Bone marrow (tissue), 2 donors: ENCODE measurements around the gene SEPTIN11.
"Not testable (repeated sequence)": the region's sequence is repeated elsewhere in the genome, so short reads cannot be mapped to it uniquely, and the experiment has no call there.

Experiments used
- DNase-seq, 2 donors: peaks; one replicate each; lab custom pipeline; 2025; lab: John Stamatoyannopoulos, UW

SEPTIN11 gene

DNA sequence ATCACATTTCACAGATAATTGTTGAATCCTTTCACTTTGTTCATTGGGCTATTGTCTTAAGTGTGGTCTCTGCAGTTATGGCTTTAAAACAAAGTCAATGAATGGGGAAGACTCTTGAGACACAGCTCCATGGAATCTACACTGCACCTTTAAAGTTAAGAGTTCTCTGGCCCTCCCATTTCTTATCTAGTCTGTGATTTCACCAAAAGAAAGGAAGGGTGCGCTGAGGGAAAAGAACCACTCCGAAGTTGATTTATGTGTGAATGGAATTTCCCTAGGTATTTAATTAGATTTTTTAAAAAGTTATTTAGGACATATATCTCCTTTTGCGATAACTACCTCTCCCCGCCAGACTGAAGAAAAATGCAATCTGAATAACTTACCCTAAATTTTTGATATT is 2.5 kb downstream of the SEPTIN11 start:
- no peak for DNase-seq

DNA sequence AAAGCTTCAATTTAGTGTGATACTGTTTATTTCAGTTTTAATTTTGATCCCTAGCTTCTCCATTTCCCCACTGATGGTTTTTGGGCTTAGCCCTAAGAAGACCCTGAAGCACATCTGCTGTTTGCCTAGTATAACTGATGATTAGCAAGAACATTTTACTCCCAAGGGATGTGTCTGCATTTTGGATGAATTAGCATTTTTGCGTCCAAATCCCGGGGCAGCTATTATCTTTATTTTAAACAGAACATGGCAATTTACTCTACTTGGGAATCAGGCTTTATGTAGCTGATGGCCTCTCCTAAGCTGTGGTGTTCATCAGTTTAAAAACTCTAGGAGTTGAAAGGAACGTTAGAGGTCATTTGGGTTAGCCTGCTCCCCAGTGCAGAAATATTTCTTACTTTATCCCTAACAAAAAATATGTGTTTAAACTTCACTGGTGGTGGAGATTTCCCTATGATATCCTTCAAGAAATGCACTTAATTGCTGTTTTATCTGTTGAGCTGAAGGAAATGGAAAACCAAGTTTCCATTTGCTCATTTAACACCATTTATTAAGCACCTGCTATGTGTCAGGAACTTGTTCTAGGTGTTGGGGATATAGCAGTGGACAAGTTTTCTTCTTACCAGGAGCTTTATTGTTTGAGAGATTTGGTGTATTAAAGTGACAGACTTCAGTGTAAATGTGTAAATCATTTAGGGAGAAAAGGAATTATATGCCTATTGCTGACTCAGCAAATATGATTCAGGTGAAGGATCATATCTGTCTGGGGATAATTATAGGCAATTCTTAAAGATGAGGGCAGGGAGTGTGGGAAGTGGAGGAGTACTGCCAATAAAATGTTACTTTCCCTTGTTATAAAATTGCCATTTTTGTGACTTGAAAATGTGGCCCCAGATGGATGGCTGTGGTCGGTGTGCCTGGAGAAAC is 3.4 kb downstream of the SEPTIN11 start:
- no peak for DNase-seq

DNA sequence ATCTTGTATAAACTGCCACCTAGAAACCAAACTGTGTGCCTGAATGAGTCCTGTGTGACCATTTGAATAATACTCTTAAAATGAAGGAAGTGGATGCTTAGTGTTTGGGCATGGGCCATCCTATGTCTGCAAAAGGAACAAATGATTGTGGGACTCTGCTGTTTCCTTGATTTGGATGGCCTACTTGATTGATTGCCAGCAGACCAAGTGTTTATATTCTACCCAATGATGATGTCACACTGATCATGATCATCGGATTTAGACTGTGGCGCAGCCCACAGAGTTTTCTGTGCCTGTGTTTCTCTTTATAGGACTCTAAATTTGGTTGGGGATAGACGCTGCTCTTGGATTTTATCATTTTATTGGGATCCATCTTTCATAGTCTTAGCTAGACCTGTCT is 4.4 kb downstream of the SEPTIN11 start:
- no peak for DNase-seq

DNA sequence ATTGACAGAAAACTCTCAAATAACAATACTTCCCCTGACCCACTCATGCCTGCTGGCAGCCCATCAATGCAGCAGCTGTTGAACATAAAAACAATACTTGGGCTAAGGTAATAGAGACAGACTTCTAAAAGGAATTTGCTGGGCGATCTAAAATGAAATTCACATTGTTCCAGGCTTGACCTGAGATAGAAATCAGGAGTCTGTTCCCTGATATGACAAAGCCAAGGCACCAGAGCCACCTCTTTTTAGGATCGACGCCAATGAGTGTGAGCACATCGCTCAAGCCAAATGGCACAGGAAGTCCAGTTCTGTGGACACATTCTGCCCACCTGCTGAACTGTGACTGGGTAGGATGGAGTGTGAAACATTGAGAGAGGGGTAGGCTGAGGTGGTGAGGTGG is 4.9 kb downstream of the SEPTIN11 start:
- no peak for DNase-seq

DNA sequence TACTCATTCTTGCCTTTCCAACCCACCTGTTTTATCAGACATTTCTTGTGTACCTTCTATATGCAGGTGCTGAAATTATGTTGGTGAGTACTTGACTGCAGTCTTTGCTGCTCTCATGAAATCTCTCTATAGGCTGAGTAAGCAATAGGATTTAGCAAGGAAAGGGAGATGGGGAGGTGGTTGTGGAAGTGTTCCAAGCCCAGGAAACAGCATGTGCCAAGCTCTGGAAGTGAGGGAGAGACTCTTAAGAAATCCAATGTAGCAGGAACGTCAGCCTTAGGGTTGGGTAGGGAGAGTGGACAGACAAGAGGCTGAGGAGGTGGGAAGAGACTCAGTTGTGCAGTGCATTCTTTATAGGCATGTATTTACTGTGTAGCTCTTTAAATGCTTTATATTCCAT is 5.6 kb downstream of the SEPTIN11 start:
- no peak for DNase-seq

DNA sequence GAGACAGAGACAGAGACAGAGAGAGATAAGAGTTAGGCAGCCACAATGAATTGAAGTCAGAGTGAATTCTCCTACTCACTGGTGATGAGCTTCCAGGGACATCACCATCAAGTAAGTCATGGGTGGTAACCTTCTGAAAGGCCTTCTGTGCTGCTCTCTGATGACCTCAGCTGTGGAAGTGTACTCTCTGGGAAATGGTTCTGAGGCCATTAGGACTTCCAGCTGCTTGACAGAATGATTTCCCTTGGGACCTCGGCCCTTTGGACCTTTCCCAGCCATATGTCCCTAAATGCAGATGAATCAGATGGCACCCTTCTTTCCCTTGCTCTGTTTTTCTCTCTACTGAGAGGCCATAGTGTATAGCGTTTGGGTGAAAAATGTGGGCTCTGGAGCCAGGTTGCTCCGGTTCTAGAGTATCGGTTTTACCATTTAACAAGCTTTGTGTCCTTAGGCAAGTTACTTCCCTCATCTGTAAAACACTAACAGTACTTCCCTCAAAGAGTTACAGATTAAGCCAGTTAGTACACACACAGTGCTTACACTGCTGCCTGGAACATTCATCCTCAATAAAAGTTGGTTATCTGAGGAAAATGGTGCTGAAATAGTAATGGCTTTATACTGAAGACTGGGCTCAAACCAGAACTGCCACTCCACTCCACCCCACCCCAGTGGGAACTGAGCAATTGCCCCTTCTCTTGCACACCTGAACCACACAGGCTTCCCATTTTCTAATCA is 7.6 kb downstream of the SEPTIN11 start:
- DNase-seq: no peak

DNA sequence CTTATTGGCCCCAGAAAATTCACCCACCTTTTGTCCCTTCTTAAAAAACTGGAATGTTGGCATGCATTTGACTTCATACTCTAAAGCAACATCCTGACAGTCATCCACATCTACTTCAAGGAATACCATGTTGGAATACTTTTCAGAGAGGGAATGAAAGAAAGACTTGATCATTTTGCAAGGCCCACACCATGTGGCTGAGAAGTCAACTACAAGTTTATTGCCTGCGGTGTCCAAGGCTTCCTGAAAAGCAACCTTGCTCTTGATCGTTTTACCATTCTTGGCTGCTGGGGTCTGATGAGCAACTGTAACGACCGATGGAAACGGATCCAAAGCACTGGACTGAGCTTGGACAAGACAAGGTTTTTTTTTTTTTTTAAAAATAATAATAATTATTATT is 9.3 kb downstream of the SEPTIN11 start:
- DNase-seq: no peak

DNA sequence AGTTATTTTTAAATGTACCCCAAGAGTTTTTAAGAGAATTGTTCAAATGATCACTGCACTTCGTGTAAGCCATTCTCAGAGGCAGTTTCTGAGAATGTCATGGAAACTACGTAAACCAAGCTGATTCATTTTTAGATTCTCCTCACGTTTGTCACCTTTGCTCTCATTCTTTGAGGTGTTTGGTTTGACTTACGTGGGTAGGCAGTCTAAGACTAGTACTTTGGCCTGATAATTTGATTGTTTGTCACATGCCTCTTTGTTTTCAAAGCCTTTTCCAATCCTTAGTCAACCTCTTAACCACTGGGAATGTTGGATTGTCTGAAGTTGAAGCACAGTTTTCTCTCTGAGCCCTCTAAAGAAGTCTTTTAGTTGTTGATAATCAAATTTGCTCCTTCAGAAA is 10.5 kb downstream of the SEPTIN11 start:
- DNase-seq: no peak

DNA sequence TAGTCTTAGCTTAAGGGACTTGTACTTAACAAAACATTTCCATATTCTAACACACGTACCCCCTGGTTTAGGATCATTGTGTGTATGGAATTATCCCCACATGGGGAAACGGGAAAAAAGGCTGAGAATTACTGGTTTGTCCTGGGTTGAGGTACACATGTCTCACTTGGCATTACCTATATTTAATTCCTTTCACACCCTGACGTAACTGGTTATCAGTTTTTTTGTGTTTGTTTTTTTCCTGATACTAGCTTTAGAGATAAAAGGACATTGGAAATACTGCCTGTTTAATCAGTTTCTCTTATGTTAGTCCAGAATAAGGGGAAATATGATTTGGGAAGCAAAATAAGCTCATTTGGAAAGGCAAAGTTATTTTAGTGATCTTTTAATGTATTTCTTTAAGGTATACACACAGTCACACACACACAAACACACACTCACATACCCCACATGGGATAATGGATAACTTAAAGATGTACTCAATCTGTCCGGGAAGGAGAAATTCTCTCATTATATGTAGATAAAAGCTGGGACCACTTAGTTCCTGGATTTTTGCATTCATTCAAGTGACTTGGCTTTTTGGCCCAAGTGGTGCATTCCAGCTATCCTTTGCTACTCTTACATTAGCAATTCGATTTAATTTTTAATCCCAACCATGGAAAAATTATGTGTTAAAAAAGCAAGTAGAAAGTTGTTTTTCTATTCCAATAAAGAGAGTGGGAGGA is 13.0 kb downstream of the SEPTIN11 start:
- DNase-seq: no peak

DNA sequence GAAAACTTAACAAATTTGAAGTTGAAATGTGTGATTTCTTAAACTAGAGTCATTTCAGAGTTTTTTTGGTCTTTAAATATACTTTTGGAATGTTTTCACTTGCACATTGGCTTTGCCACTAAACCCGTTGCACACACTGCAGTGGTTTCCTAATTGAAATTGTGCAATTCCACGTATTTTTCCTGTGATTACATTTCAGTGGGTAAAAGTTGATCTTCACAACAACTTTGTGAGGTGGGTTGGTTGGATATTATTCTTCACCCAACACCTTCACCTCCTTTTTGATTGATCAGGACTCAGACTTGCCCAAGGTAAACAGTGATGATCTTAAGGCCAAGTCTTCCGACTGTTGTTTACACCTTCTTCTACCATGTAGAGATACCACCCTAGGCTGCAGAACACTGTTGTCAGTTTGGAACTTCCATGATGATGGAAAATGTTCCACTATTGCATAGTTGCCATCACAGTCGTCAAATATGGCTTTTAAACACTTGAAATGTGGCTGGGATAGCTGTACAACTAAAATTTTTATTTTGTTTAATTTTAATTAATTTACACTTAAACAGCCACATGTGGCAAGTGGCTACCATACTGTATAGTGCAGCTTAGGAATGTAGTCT is 13.7 kb downstream of the SEPTIN11 start:
- no peak for DNase-seq

DNA sequence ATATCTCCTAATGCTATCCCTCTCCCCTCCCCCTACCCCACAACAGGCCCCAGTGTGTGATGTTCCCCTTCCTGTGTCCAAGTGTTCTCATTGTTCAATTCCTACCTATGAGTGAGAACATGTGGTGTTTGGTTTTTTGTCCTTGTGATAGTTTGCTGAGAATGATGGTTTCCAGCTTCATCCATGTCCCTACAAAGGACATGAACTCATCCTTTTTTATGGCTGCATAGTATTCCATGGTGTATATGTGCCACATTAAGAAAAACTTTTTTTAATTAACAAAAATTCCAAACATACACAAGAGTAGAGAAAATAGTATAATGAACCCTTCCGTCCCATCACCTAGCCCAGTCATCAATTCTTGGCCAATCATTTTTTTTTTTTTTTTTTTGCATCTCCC is 14.4 kb downstream of the SEPTIN11 start:
- not testable (repeated sequence) for DNase-seq

DNA sequence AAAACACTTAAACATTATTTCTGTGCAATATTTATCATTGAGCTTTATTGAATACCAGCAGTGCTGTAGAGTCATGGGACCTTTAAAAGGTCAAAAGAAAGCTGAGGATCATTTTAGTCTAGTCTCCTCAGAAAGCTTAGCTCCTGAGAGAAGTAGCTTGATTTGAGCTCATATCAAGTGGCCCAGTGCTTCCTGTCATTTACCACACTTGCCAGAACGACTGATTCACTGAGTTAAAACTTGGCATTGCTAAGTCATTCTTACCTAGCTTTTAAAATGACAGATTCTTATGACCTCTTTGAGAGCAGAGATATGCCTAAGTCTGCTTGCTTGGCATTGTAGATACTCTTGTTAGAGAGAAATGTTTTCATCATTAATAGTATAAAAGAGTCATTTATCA is 15.2 kb downstream of the SEPTIN11 start:
- DNase-seq: no peak

DNA sequence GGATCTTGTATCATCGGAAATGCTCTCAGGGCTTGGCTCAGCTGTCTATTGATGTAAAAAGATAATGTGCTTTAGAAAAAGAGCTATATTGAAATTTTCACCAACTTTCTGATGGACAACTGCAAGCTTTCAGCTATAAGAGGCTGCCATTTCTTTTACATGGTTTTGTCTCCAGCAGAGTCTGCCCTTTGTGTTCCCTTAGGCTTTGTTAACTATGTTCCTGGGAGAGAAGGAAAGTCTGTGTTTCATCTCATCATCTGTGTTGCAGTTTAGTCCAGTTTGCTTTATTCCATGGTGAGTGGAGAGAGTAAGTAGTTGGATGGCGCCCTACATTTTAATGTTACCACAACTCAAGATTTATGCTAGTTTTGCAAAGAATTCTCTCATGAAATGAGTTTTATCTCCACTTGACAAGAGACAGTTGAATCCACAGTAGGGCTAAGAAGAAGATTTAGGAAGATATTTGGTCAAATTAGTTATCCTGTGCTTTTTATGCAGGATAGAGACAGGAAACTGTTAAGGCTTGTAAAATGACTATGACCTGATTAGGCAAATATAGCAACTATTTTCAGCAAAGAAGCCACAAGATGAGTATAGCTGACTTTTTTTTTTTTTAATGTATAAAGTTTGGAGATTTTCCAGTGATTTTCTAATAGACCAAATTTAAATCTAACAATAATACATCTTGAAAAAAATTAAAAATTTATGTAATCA is 16.5 kb downstream of the SEPTIN11 start:
- DNase-seq: no peak

DNA sequence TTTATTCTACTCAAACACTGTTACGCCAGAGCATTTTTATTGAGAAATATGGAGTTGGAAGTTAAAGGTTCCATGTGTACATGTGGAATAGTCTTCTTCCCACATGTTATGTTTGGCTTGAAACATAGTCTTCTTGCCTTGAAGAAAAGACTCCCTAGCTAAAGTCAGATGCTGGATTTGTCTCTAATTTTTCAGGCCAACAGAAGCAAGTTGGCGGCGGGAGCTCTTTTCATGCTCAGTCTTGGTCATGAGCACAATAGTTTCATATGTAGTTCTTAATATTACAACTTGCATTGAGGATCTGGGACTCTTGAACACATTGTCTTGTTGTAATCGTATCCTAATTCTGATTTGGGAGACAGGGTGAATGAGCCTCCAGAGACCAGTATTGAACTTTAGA is 19.4 kb downstream of the SEPTIN11 start:
- DNase-seq: no peak

DNA sequence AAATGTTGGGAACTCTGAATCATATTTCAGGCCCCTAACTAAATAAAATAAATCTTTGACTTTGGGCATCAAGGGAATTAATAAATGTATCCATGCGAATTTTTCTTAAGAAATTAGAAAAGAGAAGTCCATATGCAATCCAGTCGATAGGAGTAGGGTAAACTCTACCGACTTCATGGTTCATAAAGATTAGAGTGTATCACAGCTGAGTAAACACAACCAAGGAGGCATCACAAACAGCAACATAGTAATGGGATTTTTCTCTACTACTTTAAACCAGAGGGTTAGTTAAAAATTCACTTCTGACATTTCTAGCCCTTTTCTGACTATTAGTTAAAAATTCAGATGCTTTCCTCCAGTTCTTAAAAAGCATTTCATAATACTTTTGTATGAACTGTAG is 19.9 kb downstream of the SEPTIN11 start:
- no peak for DNase-seq

DNA sequence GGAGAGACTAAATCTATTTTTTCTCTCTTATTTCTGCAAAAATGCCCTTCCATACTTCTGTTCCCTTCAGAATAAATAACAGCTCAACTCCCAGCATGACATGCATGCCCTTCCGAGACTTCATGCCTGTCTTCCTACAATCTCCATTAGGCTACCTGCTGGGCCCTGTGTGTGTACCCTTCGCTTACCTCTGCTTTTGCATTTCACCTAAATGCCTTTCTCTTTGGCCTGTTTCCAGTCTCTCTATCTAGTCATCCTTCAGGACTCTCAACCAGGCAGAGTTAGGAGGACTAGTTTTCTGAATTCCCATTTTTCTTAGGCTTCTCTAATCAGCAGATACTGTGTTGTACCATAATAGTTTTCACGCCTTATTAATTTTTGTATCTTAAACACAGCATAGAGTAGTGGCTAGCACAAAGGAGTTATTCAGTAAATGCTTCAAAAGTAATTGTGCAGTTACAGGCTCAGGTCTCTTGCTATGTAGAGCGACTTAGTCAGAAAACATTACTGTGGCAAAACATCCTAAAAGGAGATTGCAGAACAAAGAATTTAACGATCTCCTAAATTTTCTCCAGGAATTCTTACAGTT is 20.5 kb downstream of the SEPTIN11 start:
- DNase-seq: no peak

DNA sequence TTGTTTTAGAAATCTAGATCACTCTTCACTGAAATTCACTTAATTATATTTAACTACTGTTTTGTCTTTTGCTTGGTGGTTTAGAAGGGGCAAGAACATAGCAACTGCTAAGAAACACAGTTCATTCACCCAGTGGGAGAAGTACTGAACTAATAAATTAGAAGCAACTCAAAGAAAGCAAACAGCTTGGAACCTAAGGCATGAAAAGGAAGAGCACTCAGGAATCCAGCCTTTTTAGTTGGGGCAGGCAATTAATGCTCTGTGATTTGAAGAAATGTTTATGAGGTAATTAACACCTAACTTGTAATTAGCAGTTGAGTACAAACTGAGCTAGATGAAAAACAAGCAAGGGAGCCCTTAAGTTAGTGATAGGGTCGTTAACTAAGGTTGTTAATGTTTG is 22.8 kb downstream of the SEPTIN11 start:
- no peak for DNase-seq

DNA sequence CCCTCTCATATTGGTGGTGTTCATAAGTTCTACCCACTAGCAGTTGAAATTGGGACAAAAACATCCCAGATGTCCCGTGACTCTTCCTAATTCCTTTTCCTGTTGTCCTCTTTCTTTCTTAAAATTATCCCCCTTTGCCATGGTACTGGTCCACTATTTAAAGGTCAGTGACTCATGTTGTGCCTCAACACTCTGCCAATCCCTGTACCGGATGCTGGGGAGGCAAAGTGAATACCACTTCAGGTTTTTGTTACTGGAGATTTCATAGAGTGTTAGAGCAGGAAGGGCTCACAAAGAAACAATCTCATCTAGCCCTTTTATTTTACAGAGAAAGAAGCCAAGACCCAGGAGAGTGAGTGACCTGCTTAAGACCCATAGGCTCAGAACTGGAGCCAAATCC is 24.6 kb downstream of the SEPTIN11 start:
- DNase-seq: no peak

DNA sequence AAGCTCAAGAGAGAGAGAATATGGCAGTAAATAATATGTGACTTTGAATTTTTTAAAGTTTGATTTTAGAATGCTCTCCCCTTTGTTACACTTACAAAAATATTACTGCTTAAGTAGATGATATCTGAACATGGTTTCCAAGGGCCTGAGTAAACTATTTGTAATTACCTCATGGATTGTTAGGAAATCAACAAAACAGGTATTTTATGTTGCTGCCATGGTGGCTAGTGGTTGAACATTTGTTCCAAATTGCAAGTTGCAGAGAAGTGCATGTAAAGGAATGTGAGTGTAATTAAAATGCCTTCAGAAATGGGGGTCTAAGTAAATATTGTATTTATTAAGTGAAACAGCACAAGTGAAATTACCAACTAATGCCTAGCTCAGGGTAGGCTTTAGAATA is 27.6 kb downstream of the SEPTIN11 start:
- no peak for DNase-seq

DNA sequence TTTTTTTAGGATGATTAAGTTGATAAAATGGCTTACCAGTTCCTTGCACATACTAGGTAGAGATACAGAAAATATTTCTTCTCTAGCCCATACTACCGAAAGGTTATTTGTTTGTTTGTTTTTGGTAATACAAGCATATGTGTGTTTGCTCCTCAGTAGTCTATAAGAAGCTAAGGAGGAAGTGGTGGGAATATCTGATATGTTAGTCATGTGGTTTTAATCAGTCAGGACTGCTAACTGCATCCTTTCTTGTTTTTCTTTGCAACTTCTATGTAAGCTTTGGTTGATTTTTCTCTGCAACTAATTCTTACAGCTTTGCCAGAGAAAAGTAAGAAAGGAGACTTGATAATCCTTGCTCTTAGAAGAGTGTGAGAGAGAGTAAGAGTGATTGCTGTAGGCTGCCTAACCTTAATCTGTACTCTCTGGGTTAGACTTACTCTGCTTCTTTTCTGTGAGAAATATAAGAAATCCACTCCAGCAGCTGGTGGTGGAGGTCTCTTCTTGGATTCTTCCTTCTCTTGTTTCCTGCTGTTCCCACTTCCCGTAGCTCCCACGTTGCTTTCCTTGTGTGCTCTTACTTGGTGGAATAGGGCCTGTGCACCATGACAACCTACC is 28.3 kb downstream of the SEPTIN11 start:
- peak in 1 of 2 donors; percentile 51 for DNase-seq

DNA sequence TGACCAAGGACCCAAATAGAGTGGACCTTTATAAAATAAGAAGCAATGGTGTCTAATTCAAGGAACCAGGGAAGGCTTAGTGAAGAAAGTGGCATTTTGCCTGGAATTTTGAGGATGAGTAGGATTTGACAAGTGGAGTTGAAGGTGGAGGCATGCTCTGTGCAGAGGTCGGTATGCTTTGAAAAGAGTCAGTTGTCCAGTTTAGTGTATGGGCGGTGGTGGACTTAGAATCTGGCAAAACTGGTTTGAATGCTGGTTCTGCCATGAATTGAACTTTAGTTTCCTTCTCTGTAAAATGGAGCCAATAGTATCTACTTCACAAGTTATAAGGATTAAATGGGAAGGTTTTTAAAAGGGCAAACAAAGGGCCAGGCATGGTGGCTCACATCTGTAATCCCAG is 29.7 kb downstream of the SEPTIN11 start:
- no peak for DNase-seq
